ENCODE data around the gene ENTPD3. TPM values are rescaled to one million over a fixed set of nuclear protein-coding genes. Genes with fewer than 3 reads are reported as not detected.
"Not testable (repeated sequence)": the region's sequence is repeated elsewhere in the genome, so short reads cannot be mapped to it uniquely, and the experiment has no call there.

ENTPD3 gene
- total RNA-seq, 1 donor from 2014 or later: not detected

DNA sequence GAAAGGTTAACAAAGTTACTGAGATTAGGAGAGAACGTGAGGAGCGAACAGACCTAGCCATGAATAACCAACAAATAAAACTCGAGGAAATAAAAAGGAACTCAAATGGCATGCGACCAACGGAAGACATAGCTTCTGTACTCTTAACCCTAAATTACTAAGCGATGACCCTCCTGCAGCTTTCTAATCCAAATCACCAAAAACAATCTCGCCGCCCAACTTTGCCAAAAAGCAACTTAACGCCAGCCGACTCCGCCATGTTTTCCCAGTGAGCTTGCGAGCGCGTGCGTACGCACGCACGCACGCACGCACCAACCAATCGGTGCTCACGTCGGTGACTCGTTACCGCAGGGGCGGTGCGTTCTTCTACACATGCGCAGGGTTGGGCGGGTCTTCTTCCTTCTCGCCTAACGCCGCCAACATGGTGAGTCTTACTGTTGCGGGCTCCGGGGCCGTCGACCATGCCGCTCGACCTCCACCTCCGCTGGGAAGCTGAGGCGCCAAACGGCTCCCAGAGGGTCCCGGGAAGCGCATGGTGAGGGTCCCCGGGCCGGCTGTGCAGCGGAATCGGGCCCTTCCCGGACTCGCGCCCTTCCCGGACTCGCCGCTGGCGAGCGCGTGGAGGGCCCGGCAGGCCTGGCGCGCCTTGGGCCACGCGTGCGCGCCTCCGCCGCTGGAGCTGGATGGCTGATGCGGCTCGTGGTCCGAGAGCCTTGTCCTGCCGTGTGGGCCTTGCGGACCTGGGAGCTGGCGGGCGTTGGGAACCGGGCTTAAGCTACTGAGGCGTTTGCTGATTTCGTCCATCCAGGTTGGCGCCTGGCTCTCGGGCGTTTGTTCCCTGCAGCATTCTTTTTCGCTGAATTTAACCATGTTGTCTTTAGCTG lies 70.2 kb downstream of the ENTPD3 start, which contains the start of gene RPL14:
Gene RPL14, plus strand, starts transcription at position 400 of the 884 bp plus-strand sequence. Its CDS starts 133 bp downstream, at position 533.
- Mint-ChIP-seq H3K27me3 (ENCODE audit: unreplicated experiment) (peaks cover 4% of the 10 kb centered on the region), H3K27ac (ENCODE audit: unreplicated experiment) (peak within 1 kb of the TSS; percentile 95), H3K36me3 (ENCODE audit: low read depth, unreplicated experiment) (peaks cover 27% of the 10 kb centered on the region), H3K9me3 (ENCODE audit: unreplicated experiment) (no peaks in the 10 kb centered on the region), H3K4me1 (ENCODE audit: unreplicated experiment) (peaks cover 27% of the 10 kb centered on the region), H3K4me3 (ENCODE audit: unreplicated experiment) (peak within 1 kb of the TSS; percentile 96)
- TF ChIP-seq, protein P1, sequence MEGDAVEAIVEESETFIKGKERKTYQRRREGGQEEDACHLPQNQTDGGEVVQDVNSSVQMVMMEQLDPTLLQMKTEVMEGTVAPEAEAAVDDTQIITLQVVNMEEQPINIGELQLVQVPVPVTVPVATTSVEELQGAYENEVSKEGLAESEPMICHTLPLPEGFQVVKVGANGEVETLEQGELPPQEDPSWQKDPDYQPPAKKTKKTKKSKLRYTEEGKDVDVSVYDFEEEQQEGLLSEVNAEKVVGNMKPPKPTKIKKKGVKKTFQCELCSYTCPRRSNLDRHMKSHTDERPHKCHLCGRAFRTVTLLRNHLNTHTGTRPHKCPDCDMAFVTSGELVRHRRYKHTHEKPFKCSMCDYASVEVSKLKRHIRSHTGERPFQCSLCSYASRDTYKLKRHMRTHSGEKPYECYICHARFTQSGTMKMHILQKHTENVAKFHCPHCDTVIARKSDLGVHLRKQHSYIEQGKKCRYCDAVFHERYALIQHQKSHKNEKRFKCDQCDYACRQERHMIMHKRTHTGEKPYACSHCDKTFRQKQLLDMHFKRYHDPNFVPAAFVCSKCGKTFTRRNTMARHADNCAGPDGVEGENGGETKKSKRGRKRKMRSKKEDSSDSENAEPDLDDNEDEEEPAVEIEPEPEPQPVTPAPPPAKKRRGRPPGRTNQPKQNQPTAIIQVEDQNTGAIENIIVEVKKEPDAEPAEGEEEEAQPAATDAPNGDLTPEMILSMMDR (IDR thresholded peaks at IDR 0.05; ENCODE audit: unreplicated experiment): no peak
- peak; percentile 85 for DNase-seq (ENCODE audit: low spot score)

- Mint-ChIP-seq H3K4me1 (ENCODE audit: unreplicated experiment) (peaks cover 21% of the 10 kb centered on the region), H3K9me3 (ENCODE audit: unreplicated experiment) (no peaks in the 10 kb centered on the region), H3K36me3 (ENCODE audit: low read depth, unreplicated experiment) (peaks cover 31% of the 10 kb centered on the region), H3K27ac (ENCODE audit: unreplicated experiment) (no peak overlapping the region), H3K4me3 (ENCODE audit: unreplicated experiment) (peak overlapping the region; percentile 96), H3K27me3 (ENCODE audit: unreplicated experiment) (no peaks in the 10 kb centered on the region)
- no peak for DNase-seq (ENCODE audit: low spot score)
- TF ChIP-seq, protein P1 (IDR thresholded peaks at IDR 0.05; ENCODE audit: unreplicated experiment): no peak
Measured at GRCh38 chr3:40458473-40458872, 71.5 kb downstream of the ENTPD3 start.

GRCh38 chr3:40460481-40460880 lies 73.5 kb downstream of the ENTPD3 start:
- H3K9me3 Mint-ChIP-seq (ENCODE audit: unreplicated experiment); H3K27me3 Mint-ChIP-seq (ENCODE audit: unreplicated experiment); H3K4me3 Mint-ChIP-seq (ENCODE audit: unreplicated experiment); H3K27ac Mint-ChIP-seq (ENCODE audit: unreplicated experiment); DNase-seq (ENCODE audit: low spot score): not testable (repeated sequence)
- H3K36me3 Mint-ChIP-seq (ENCODE audit: low read depth, unreplicated experiment): peaks cover 31% of the 10 kb centered on the region
- H3K4me1 Mint-ChIP-seq (ENCODE audit: unreplicated experiment): peaks cover 31% of the 10 kb centered on the region

DNA sequence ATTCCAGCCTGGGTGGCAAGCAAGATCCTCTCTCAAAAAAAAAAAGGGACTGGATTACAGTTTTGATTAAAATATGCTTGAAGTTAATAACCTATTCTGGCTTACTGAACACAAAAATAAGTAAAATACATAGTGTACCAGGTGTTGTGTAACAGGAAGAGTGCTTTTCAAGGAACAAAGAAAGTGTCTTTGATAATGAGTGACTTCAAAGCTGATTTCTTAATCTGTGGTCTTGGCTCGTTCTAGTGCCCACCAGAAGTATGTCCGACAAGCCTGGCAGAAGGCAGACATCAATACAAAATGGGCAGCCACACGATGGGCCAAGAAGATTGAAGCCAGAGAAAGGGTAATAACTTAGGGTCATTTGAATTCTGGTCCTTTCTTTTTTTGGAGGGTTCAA lies 74.2 kb downstream of the ENTPD3 start:
- no peak overlapping the region for H3K27ac Mint-ChIP-seq (ENCODE audit: unreplicated experiment)
- H3K4me3 Mint-ChIP-seq (ENCODE audit: unreplicated experiment): peak overlapping the region; percentile 3
- no peak for DNase-seq (ENCODE audit: low spot score)
- H3K9me3 Mint-ChIP-seq (ENCODE audit: unreplicated experiment): no peaks in the 10 kb centered on the region
- peaks cover 31% of the 10 kb centered on the region for H3K4me1 Mint-ChIP-seq (ENCODE audit: unreplicated experiment)
- H3K27me3 Mint-ChIP-seq (ENCODE audit: unreplicated experiment): no peaks in the 10 kb centered on the region
- TF ChIP-seq, protein P1 (IDR thresholded peaks at IDR 0.05; ENCODE audit: unreplicated experiment): no peak
- H3K36me3 Mint-ChIP-seq (ENCODE audit: low read depth, unreplicated experiment): peaks cover 31% of the 10 kb centered on the region

DNA sequence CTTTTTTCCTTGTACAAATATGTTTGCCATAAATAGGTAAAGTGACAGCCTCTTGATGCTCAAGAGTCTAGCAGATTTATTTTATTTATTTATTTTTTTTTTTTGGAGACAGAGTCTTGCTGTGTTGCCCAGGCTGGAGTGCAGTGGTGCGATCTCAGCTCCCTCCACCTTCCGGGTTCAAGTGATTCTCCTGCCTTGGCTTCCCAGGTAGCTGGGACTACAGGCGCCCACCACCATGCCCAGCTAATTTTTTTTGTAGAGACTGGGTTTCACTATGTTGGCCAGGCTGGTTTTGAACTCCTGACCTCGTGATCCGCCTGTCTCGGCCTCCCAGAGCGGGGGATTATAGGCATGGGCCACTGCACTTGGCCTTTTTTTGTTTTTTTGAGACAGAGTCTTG lies 75.9 kb downstream of the ENTPD3 start:
- not testable (repeated sequence) for H3K9me3 Mint-ChIP-seq (ENCODE audit: unreplicated experiment); H3K27me3 Mint-ChIP-seq (ENCODE audit: unreplicated experiment); H3K4me3 Mint-ChIP-seq (ENCODE audit: unreplicated experiment); DNase-seq (ENCODE audit: low spot score); H3K27ac Mint-ChIP-seq (ENCODE audit: unreplicated experiment)
- peaks cover 28% of the 10 kb centered on the region for H3K36me3 Mint-ChIP-seq (ENCODE audit: low read depth, unreplicated experiment)
- peaks cover 22% of the 10 kb centered on the region for H3K4me1 Mint-ChIP-seq (ENCODE audit: unreplicated experiment)

DNA sequence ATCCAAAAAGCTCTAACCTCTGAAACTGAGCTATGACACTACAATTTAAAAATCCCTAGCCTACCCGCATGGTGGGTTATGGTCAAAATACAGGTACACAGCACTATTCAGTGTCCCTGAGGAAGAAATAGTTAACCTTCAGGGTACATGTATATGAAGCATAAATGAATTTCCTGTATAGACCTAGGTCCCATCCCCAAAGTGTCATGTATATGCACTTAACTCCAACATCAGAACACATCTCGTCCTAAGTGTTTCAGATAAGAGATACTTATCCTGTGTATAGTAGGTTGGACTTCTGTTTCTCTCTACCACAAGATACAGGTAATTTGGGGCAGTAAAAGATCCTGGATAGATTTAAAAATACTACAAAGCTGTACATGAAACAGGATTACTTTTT lies 76.6 kb downstream of the ENTPD3 start:
- DNase-seq (ENCODE audit: low spot score): no peak
- H3K27me3 Mint-ChIP-seq (ENCODE audit: unreplicated experiment): no peaks in the 10 kb centered on the region
- H3K9me3 Mint-ChIP-seq (ENCODE audit: unreplicated experiment): no peaks in the 10 kb centered on the region
- TF ChIP-seq, protein P1 (IDR thresholded peaks at IDR 0.05; ENCODE audit: unreplicated experiment): no peak
- H3K4me3 Mint-ChIP-seq (ENCODE audit: unreplicated experiment): no peak overlapping the region
- H3K4me1 Mint-ChIP-seq (ENCODE audit: unreplicated experiment): peaks cover 15% of the 10 kb centered on the region
- no peak overlapping the region for H3K27ac Mint-ChIP-seq (ENCODE audit: unreplicated experiment)
- H3K36me3 Mint-ChIP-seq (ENCODE audit: low read depth, unreplicated experiment): peaks cover 21% of the 10 kb centered on the region
